ENCODE measurements around the gene ITGA2.

- TF ChIP-seq CTCF (IDR thresholded peaks at IDR 0.05; ENCODE audit: poor library complexity) (no peak), EZH2phosphoT487 (IDR thresholded peaks at IDR 0.05; ENCODE audit: low read depth, severe bottlenecking, unreplicated experiment) (no peak), EZH2 (IDR thresholded peaks at IDR 0.05; ENCODE audit: borderline replicate concordance) (no peak)
Observed at GRCh38 chr5:53076014-53076583, 86.9 kb downstream of the ITGA2 start.
